GM06990 (cell line): ENCODE results near the gene TMED8.
"Not testable (repeated sequence)": the region's sequence is repeated elsewhere in the genome, so short reads cannot be mapped to it uniquely, and the experiment has no call there.

Experiments used
- DNase-seq: peaks from one replicate; pipeline ENCODE4 v3.0.0-alpha.2; 2011; ENCODE audit not compliant: insufficient read length; ENCODE audit errors: extremely low read depth
- H3K27me3 ChIP-seq: replicated peaks from 2 replicates; pipeline ENCODE4 v1.6.0; 2011; ENCODE audit warnings: low read length; ENCODE audit not compliant: control insufficient read depth, insufficient read depth
- H3K36me3 ChIP-seq: 2 replicates; pipeline ENCODE4 v1.5.1; 2011; ENCODE audit warnings: low read length; ENCODE audit not compliant: control insufficient read depth, insufficient read depth
- H3K4me3 ChIP-seq: replicated peaks from 2 replicates; pipeline ENCODE4 v1.5.1; 2011; ENCODE audit warnings: low read depth, mild to moderate bottlenecking, control low read depth, low read length
- CTCF ChIP-seq: IDR thresholded peaks from 2 replicates; pipeline ENCODE4 v1.5.1; 2011; ENCODE audit warnings: low read length, control low read depth, mild to moderate bottlenecking, inconsistent platforms; ENCODE audit not compliant: insufficient read depth, poor library complexity, severe bottlenecking

The TMED8 gene

GRCh38 chr14:77322250-77322902, 54.5 kb downstream of the TMED8 start:
- peak overlapping the region; percentile 89 for H3K4me3 ChIP-seq
- no peaks in the 10 kb centered on the region for H3K27me3 ChIP-seq
- DNase-seq = no peak
- TF ChIP-seq CTCF = no peak
- H3K36me3 ChIP-seq = no peaks in the 10 kb centered on the region; the same call in 1 of the 2 replicates

GRCh38 chr14:77320238-77320935, 56.5 kb downstream of the TMED8 start, which contains the start of gene POMT2:
Gene POMT2, minus strand, starts transcription at chr14:77320883. Its CDS starts 202 bp downstream, at chr14:77320681.
- Histone ChIP-seq H3K4me3 (peak within 1 kb of the TSS; percentile 89), H3K36me3 (no peaks in the 10 kb centered on the region; the same call in 1 of the 2 replicates), H3K27me3 (no peaks in the 10 kb centered on the region)
- DNase-seq = peak; percentile 94
- no peak for TF ChIP-seq CTCF

GRCh38 chr14:77319422-77319821, 57.5 kb downstream of the TMED8 start:
- no peak for DNase-seq
- no peak overlapping the region for H3K4me3 ChIP-seq
- no peaks in the 10 kb centered on the region for H3K27me3 ChIP-seq
- H3K36me3 ChIP-seq = no peaks in the 10 kb centered on the region; the same call in 1 of the 2 replicates
- no peak for TF ChIP-seq CTCF

- not testable (repeated sequence) for H3K4me3 ChIP-seq
These were observed 58.1 kb downstream of the TMED8 start for GRCh38 chr14:77318756-77319155.

GRCh38 chr14:77318006-77318553, 58.8 kb downstream of the TMED8 start:
- Histone ChIP-seq H3K27me3 (no peaks in the 10 kb centered on the region), H3K4me3 (no peak overlapping the region), H3K36me3 (no peaks in the 10 kb centered on the region)
- no peak for DNase-seq
- no peak for TF ChIP-seq CTCF

More at GRCh38 chr14:77318756-77319155, 58.1 kb downstream of the TMED8 start:
- not testable (repeated sequence) for H3K36me3 ChIP-seq, H3K27me3 ChIP-seq, DNase-seq

- H3K27me3 ChIP-seq = no peaks in the 10 kb centered on the region
- no peak for TF ChIP-seq CTCF
- no peak for DNase-seq
- H3K36me3 ChIP-seq = no peaks in the 10 kb centered on the region
- H3K4me3 ChIP-seq = no peak overlapping the region
These were observed 60.0 kb downstream of the TMED8 start for GRCh38 chr14:77316872-77317301.
